Transverse colon (tissue), 4 donors: ENCODE measurements around the gene XRN2.

Source experiments
- POLR2A ChIP-seq: fragments of 450-650 bp; IDR thresholded peaks from one replicate; pipeline ENCODE4 v1.6.1; 2016; ENCODE audit warnings: antibody characterized with exemption, mild to moderate bottlenecking, moderate library complexity
- POLR2AphosphoS5 ChIP-seq, 3 donors: sonication (generic); formaldehyde crosslinking; IDR thresholded peaks; one replicate each; pipeline ENCODE4 v1.6.1; 2016; ENCODE audit warnings: antibody characterized with exemption in 3 of 3
- TF ChIP-seq, protein P1 (sequence below), 5 experiments: fragments of 200-600 bp in 3 of 5; fragments of 450-650 bp in 2 of 5; sonication (generic) in 3 of 5; IDR thresholded peaks; 1 replicate in 2 of 5; 2 replicates in 3 of 5; pipeline ENCODE4 v1.5.1; 2016 to 2017; ENCODE audit warnings: antibody characterized with exemption in 5 of 5, inconsistent platforms in 3 of 5, mild to moderate bottlenecking in 2 of 5, moderate library complexity in 1 of 5

GRCh38 chr20:21433329-21433890, 130.3 kb downstream of the XRN2 start:
- TF ChIP-seq POLR2A (no peak), POLR2AphosphoS5 (IDR thresholded peaks at IDR 0.05) (no peak)
- TF ChIP-seq, protein P1, sequence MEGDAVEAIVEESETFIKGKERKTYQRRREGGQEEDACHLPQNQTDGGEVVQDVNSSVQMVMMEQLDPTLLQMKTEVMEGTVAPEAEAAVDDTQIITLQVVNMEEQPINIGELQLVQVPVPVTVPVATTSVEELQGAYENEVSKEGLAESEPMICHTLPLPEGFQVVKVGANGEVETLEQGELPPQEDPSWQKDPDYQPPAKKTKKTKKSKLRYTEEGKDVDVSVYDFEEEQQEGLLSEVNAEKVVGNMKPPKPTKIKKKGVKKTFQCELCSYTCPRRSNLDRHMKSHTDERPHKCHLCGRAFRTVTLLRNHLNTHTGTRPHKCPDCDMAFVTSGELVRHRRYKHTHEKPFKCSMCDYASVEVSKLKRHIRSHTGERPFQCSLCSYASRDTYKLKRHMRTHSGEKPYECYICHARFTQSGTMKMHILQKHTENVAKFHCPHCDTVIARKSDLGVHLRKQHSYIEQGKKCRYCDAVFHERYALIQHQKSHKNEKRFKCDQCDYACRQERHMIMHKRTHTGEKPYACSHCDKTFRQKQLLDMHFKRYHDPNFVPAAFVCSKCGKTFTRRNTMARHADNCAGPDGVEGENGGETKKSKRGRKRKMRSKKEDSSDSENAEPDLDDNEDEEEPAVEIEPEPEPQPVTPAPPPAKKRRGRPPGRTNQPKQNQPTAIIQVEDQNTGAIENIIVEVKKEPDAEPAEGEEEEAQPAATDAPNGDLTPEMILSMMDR (IDR thresholded peaks at IDR 0.05), result no peak
